ENCODE results near the gene CACNA1C. TPM values are rescaled to one million over a fixed set of nuclear protein-coding genes. Genes with fewer than 3 reads are reported as not detected.

CACNA1C gene
- total RNA-seq, 4 donors from 2014 or later = 9.7 to 42.1 (median 18.1) TPM

- H3K27me3 ChIP-seq = no peaks in the 10 kb centered on the region
- H3K4me1 ChIP-seq = peaks cover 0 to 20% (median 0%) of the 10 kb centered on the region in 4 donors
- H3K4me3 ChIP-seq = no peak overlapping the region
- TF ChIP-seq CTCF (IDR thresholded peaks at IDR 0.05) = no peak
- TF ChIP-seq POLR2A (IDR thresholded peaks at IDR 0.05) = no peak
- no peaks in the 10 kb centered on the region for H3K36me3 ChIP-seq
- peak overlapping the region; percentile 18 to 73 (median 44) for H3K27ac ChIP-seq
- no peaks in the 10 kb centered on the region for H3K9me3 ChIP-seq
- DNase-seq = peak in 2 of 3 donors; percentile 22 to 64
Observed at GRCh38 chr12:2179953-2180736, 127.4 kb downstream of the CACNA1C start.

DNA sequence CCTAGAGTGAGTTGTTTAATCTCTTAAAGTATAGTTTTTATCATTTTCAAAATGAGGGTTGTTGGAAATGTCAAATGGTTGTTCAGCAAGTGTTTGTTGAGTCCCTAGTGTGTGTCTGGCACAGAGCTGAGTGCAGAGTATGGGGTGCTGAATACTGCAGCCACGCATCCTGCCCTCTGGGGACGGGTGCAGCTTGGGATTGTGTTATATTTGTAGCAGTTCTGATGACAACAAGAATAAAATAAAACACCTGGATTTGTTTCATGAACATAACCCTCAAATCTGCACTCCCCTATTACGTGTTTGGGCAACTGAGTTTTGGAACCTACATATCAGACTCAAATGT lies 127.9 kb downstream of the CACNA1C start:
- no peaks in the 10 kb centered on the region for H3K36me3 ChIP-seq
- H3K27ac ChIP-seq = peak overlapping the region; percentile 3 to 73 (median 44)
- H3K27me3 ChIP-seq = no peaks in the 10 kb centered on the region
- TF ChIP-seq CTCF (IDR thresholded peaks at IDR 0.05) (no peak), POLR2A (IDR thresholded peaks at IDR 0.05) (no peak)
- no peak for DNase-seq
- H3K4me1 ChIP-seq = peaks cover 0 to 20% (median 0%) of the 10 kb centered on the region in 4 donors
- no peaks in the 10 kb centered on the region for H3K9me3 ChIP-seq
- no peak overlapping the region for H3K4me3 ChIP-seq

DNA sequence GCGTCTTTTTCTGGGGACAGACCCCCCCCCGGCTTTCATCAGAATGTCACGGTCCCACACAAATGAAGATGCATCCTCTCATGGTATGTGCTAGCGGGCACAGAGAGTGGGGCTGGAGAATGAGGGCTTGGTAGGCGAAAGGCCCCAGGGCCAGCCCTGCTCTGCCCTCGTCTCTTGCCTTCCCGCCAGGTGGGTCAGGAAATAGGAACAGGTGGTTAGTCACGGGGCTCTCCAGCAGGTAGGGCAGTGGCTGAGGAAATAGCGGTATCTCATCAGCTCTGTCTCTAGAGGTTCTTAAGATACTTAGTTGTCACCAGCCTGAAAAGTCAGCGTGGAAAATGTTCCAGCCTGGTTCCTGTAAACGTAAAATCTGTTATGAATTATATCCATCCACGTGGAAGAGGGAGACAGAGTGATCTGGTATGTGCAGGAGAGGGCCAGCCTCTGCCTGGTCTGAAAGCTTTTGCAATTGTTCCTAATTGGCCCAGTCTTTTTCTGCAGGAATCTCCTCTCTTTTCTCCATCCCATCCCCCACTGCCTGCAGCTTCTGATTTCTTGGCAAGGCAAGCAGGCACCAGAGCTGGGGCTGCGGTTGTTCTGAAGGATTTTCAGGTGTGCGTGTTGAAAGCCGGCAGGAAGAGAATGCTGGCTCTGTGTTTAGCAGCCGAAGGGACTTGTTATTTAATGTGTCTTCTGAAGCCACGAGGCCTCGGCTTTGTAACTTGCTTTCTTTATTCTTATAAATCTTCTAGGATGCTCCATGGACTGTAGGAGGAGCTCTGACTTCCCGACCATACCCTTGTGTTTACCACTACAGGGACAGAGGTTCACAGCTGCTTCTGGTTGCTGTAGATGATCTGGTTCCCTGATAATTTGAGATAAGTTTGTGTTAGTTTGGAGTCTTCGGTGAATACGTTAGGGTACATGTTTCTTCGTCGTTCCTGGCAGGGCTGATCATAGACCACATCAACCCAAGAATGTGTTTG lies 131.1 kb downstream of the CACNA1C start:
- no peaks in the 10 kb centered on the region for H3K27me3 ChIP-seq
- no peaks in the 10 kb centered on the region for H3K36me3 ChIP-seq
- peak in 3 of 6 experiments; percentile 24 to 33 (median 24) for TF ChIP-seq CTCF (IDR thresholded peaks at IDR 0.05)
- no peak for TF ChIP-seq POLR2A (IDR thresholded peaks at IDR 0.05)
- H3K4me1 ChIP-seq = peaks cover 0 to 20% (median 0%) of the 10 kb centered on the region in 4 donors
- no peaks in the 10 kb centered on the region for H3K9me3 ChIP-seq
- H3K27ac ChIP-seq = peak overlapping the region in 3 of 4 donors; percentile 7 to 63 (median 10)
- DNase-seq = no peak
- no peak overlapping the region for H3K4me3 ChIP-seq

- no peaks in the 10 kb centered on the region for H3K9me3 ChIP-seq
- no peaks in the 10 kb centered on the region for H3K36me3 ChIP-seq
- no peaks in the 10 kb centered on the region for H3K27me3 ChIP-seq
- H3K27ac ChIP-seq = peak overlapping the region in 1 of 4 donors; percentile 10
- peaks cover 0 to 7% (median 0%) of the 10 kb centered on the region in 4 donors for H3K4me1 ChIP-seq
- H3K4me3 ChIP-seq = no peak overlapping the region
- TF ChIP-seq CTCF (IDR thresholded peaks at IDR 0.05) (no peak), POLR2A (IDR thresholded peaks at IDR 0.05) (no peak)
- DNase-seq = no peak
Observed at GRCh38 chr12:2185751-2186341, 133.1 kb downstream of the CACNA1C start.

GRCh38 chr12:2187195-2187945 lies 134.6 kb downstream of the CACNA1C start:
- no peak for DNase-seq
- Histone ChIP-seq H3K27ac (no peak overlapping the region), H3K9me3 (no peaks in the 10 kb centered on the region), H3K4me1 (peaks cover 0 to 7% (median 0%) of the 10 kb centered on the region in 4 donors), H3K27me3 (no peaks in the 10 kb centered on the region), H3K36me3 (no peaks in the 10 kb centered on the region), H3K4me3 (no peak overlapping the region)
- TF ChIP-seq CTCF (IDR thresholded peaks at IDR 0.05) = no peak
- no peak for TF ChIP-seq POLR2A (IDR thresholded peaks at IDR 0.05)
